Mesenchymal stem cell (in vitro differentiated cells and primary cell): ENCODE results near the gene ACE2.
A peak's percentile ranks its signal among the peaks of the same experiment; 100 is the strongest.

Experiments
- DNase-seq: peaks from one replicate; pipeline ENCODE4 v3.0.0-alpha.2; 2013
- H2AFZ ChIP-seq: one replicate; pipeline ENCODE4 v1.6.1; 2013; ENCODE audit warnings: low read depth, mild to moderate bottlenecking, control low read depth, inconsistent platforms, low read length, moderate library complexity
- H2AK5ac ChIP-seq: 2 replicates; pipeline ENCODE4 v1.6.1; 2013; ENCODE audit warnings: low read length, moderate library complexity, mild to moderate bottlenecking, inconsistent platforms; ENCODE audit not compliant: severe bottlenecking
- H2BK120ac ChIP-seq: one replicate; pipeline ENCODE4 v1.6.1; 2013; ENCODE audit warnings: low read depth, mild to moderate bottlenecking, inconsistent platforms, low read length, moderate library complexity
- H2BK12ac ChIP-seq, 2 experiments: one replicate each; pipeline ENCODE4 v1.6.1; 2013; ENCODE audit warnings: inconsistent platforms in 2 of 2, low read length in 2 of 2, mild to moderate bottlenecking in 2 of 2, moderate library complexity in 2 of 2, control low read depth in 1 of 2
- H2BK15ac ChIP-seq: one replicate; pipeline ENCODE4 v1.6.1; 2013; ENCODE audit warnings: mild to moderate bottlenecking, low read depth, inconsistent platforms; ENCODE audit not compliant: poor library complexity, severe bottlenecking
- H2BK5ac ChIP-seq: 2 replicates; pipeline ENCODE4 v1.6.1; 2013; ENCODE audit warnings: low read depth, mild to moderate bottlenecking, low read length, control low read depth, inconsistent platforms; ENCODE audit not compliant: poor library complexity, severe bottlenecking
- H3K14ac ChIP-seq, 2 experiments: one replicate each; pipeline ENCODE4 v1.6.1; 2013; ENCODE audit warnings: inconsistent platforms in 2 of 2, low read length in 2 of 2, control low read depth in 1 of 2, mild to moderate bottlenecking in 1 of 2, moderate library complexity in 1 of 2
- H3K18ac ChIP-seq, 2 experiments: one replicate each; pipeline ENCODE4 v1.6.1; 2013; ENCODE audit warnings: inconsistent platforms in 2 of 2, low read length in 2 of 2, control low read depth in 1 of 2, low read depth in 1 of 2, mild to moderate bottlenecking in 1 of 2
- H3K23ac ChIP-seq, 2 experiments: one replicate each; pipeline ENCODE4 v1.6.1; 2013; ENCODE audit warnings: inconsistent platforms in 2 of 2, low read length in 2 of 2, mild to moderate bottlenecking in 2 of 2, moderate library complexity in 2 of 2, control low read depth in 1 of 2
- H3K27ac ChIP-seq: 2 replicates; pipeline ENCODE4 v1.5.1; 2013; ENCODE audit warnings: mild to moderate bottlenecking, moderate library complexity, low read length, control low read depth, inconsistent platforms; ENCODE audit not compliant: poor library complexity, severe bottlenecking
- H3K27me3 ChIP-seq, 2 experiments: 2 replicates each; pipeline versions ENCODE4 v1.6.1 to v1.7.0; 2013; ENCODE audit warnings: low read length in 2 of 2, mild to moderate bottlenecking in 2 of 2, moderate library complexity in 2 of 2, control low read depth in 1 of 2, inconsistent platforms in 1 of 2; ENCODE audit not compliant: control insufficient read depth in 1 of 2, insufficient read depth in 1 of 2
- H3K36me3 ChIP-seq, 2 experiments: 2 replicates each; pipeline versions ENCODE4 v1.6.1 to v1.7.0; 2013; ENCODE audit warnings: low read length in 2 of 2, control low read depth in 1 of 2, inconsistent platforms in 1 of 2, low read depth in 1 of 2, mild to moderate bottlenecking in 1 of 2; ENCODE audit not compliant: insufficient read depth in 2 of 2, control insufficient read depth in 1 of 2
- H3K4ac ChIP-seq, 2 experiments: one replicate each; pipeline ENCODE4 v1.6.1; 2013; ENCODE audit warnings: inconsistent platforms in 2 of 2, low read length in 2 of 2, mild to moderate bottlenecking in 2 of 2, moderate library complexity in 2 of 2, control low read depth in 1 of 2, low read depth in 1 of 2
- H3K4me1 ChIP-seq: 2 replicates; pipeline ENCODE4 v1.6.1; 2013; ENCODE audit warnings: low read depth, low read length, control low read depth; ENCODE audit not compliant: control insufficient read depth, insufficient read depth
- H3K4me2 ChIP-seq: 2 replicates; pipeline ENCODE4 v1.6.1; 2013; ENCODE audit warnings: low read length, mild to moderate bottlenecking, inconsistent platforms; ENCODE audit not compliant: poor library complexity, severe bottlenecking
- H3K4me3 ChIP-seq, 2 experiments: 2 replicates each; pipeline versions ENCODE4 v1.5.1 to v1.7.0; 2013; ENCODE audit warnings: low read length in 2 of 2, mild to moderate bottlenecking in 2 of 2, control low read depth in 1 of 2, low read depth in 1 of 2; ENCODE audit not compliant: insufficient read depth in 1 of 2
- H3K79me1 ChIP-seq: replicated peaks from 2 replicates; pipeline ENCODE4 v1.6.1; 2013; ENCODE audit warnings: mild to moderate bottlenecking, control low read depth, low read length, inconsistent platforms; ENCODE audit not compliant: poor library complexity, severe bottlenecking
- H3K9ac ChIP-seq: 2 replicates; pipeline ENCODE4 v1.7.0; 2013; ENCODE audit warnings: mild to moderate bottlenecking, low read length, moderate library complexity
- H3K9me3 ChIP-seq: 2 replicates; pipeline ENCODE4 v1.7.0; 2013; ENCODE audit warnings: mild to moderate bottlenecking, low read length; ENCODE audit not compliant: control insufficient read depth
- H4K8ac ChIP-seq: one replicate; pipeline ENCODE4 v1.6.1; 2013; ENCODE audit warnings: inconsistent platforms, mild to moderate bottlenecking, low read length, moderate library complexity
- H4K91ac ChIP-seq: one replicate; pipeline ENCODE4 v1.6.1; 2013; ENCODE audit warnings: mild to moderate bottlenecking, low read length, inconsistent platforms
- WGBS: methylation state at CpG from one replicate; pipeline ENCODE4 v1.1.7; 2013; ENCODE audit warnings: mixed read lengths; 5-methylcytosine and 5-hydroxymethylcytosine counted together

The ACE2 gene

GRCh38 chrX:15529165-15529564 lies 71.6 kb downstream of the ACE2 start:
- no peak for DNase-seq
- Histone ChIP-seq H2BK15ac (no peak overlapping the region), H3K4me3 (no peak overlapping the region), H4K8ac (no peak overlapping the region), H3K4me2 (no peak overlapping the region), H2BK120ac (no peak overlapping the region), H2AFZ (no peak overlapping the region), H3K23ac (no peak overlapping the region), H3K9me3 (no peaks in the 10 kb centered on the region), H3K27me3 (peaks cover 0 to 9% of the 10 kb centered on the region in 2 experiments), H4K91ac (no peak overlapping the region), H3K27ac (no peak overlapping the region), H2BK5ac (no peak overlapping the region), H3K36me3 (no peaks in the 10 kb centered on the region), H3K4ac (no peak overlapping the region), H3K18ac (no peak overlapping the region), H2BK12ac (no peak overlapping the region), H3K9ac (no peak overlapping the region), H2AK5ac (no peak overlapping the region), H3K79me1 (no peaks in the 10 kb centered on the region), H3K4me1 (no peaks in the 10 kb centered on the region), H3K14ac (no peak overlapping the region)

GRCh38 chrX:15525664-15526416 lies 74.9 kb downstream of the ACE2 start:
- no peak overlapping the region for H3K14ac ChIP-seq
- no peak overlapping the region for H4K91ac ChIP-seq
- no peak overlapping the region for H3K4me2 ChIP-seq
- no peaks in the 10 kb centered on the region for H3K79me1 ChIP-seq
- H4K8ac ChIP-seq = no peak overlapping the region
- H3K18ac ChIP-seq = no peak overlapping the region
- H3K36me3 ChIP-seq = no peaks in the 10 kb centered on the region
- H2BK15ac ChIP-seq = no peak overlapping the region
- H3K23ac ChIP-seq = no peak overlapping the region
- no peak overlapping the region for H2AFZ ChIP-seq
- 80% methylated on average over 1 of the region's 8 CpGs for WGBS
- H3K27me3 ChIP-seq = peaks cover 0 to 9% of the 10 kb centered on the region in 2 experiments
- no peak overlapping the region for H3K4ac ChIP-seq
- H2AK5ac ChIP-seq = no peak overlapping the region
- no peak overlapping the region for H3K4me3 ChIP-seq
- H3K9ac ChIP-seq = no peak overlapping the region
- H2BK5ac ChIP-seq = no peak overlapping the region
- H2BK120ac ChIP-seq = no peak overlapping the region
- peaks cover 2% of the 10 kb centered on the region for H3K9me3 ChIP-seq
- no peak overlapping the region for H2BK12ac ChIP-seq
- no peak for DNase-seq
- H3K4me1 ChIP-seq = no peaks in the 10 kb centered on the region
- no peak overlapping the region for H3K27ac ChIP-seq

GRCh38 chrX:15524417-15524816 lies 76.3 kb downstream of the ACE2 start:
- no peak overlapping the region for H2AK5ac ChIP-seq
- no peak overlapping the region for H3K4ac ChIP-seq
- peaks cover 2% of the 10 kb centered on the region for H3K9me3 ChIP-seq
- H3K23ac ChIP-seq = no peak overlapping the region
- H3K4me1 ChIP-seq = no peaks in the 10 kb centered on the region
- H2BK5ac ChIP-seq = no peak overlapping the region
- peaks cover 0 to 9% of the 10 kb centered on the region in 2 experiments for H3K27me3 ChIP-seq
- H4K91ac ChIP-seq = no peak overlapping the region
- no peak overlapping the region for H4K8ac ChIP-seq
- no peak overlapping the region for H3K4me3 ChIP-seq
- DNase-seq = peak; percentile 3
- no peak overlapping the region for H3K18ac ChIP-seq
- no peak overlapping the region for H2BK12ac ChIP-seq
- no peak overlapping the region for H2BK120ac ChIP-seq
- H2AFZ ChIP-seq = no peak overlapping the region
- H2BK15ac ChIP-seq = no peak overlapping the region
- no peaks in the 10 kb centered on the region for H3K79me1 ChIP-seq
- no peak overlapping the region for H3K4me2 ChIP-seq
- no peak overlapping the region for H3K9ac ChIP-seq
- H3K27ac ChIP-seq = no peak overlapping the region
- no peaks in the 10 kb centered on the region for H3K36me3 ChIP-seq
- H3K14ac ChIP-seq = no peak overlapping the region

GRCh38 chrX:15523088-15523487 lies 77.7 kb downstream of the ACE2 start:
- Histone ChIP-seq H2BK5ac (no peak overlapping the region), H2BK15ac (no peak overlapping the region), H3K9me3 (peaks cover 2% of the 10 kb centered on the region), H3K23ac (no peak overlapping the region), H3K79me1 (no peaks in the 10 kb centered on the region), H3K18ac (no peak overlapping the region), H3K4me1 (no peaks in the 10 kb centered on the region), H4K91ac (no peak overlapping the region), H3K36me3 (no peaks in the 10 kb centered on the region), H3K27ac (no peak overlapping the region), H2BK12ac (no peak overlapping the region), H2BK120ac (no peak overlapping the region), H3K9ac (no peak overlapping the region), H3K4ac (no peak overlapping the region), H2AFZ (no peak overlapping the region), H2AK5ac (no peak overlapping the region), H3K27me3 (peaks cover 0 to 9% of the 10 kb centered on the region in 2 experiments), H3K4me3 (no peak overlapping the region), H4K8ac (no peak overlapping the region), H3K14ac (no peak overlapping the region), H3K4me2 (no peak overlapping the region)
- DNase-seq = no peak
